IMR-90 (cell line): Measurements from ENCODE around the gene ARMH4. TPM values are rescaled to one million over a fixed set of nuclear protein-coding genes. Genes with fewer than 3 reads are reported as not detected.
A peak's percentile ranks its signal among the peaks of the same experiment; 100 is the strongest.

Source experiments
- ATAC-seq: fragments of 200-7000 bp; cut with Tn5 transposase; 2 replicates; pipeline ENCODE4 v1.9.1; 2020; ENCODE audit warnings: low read depth, mild to moderate bottlenecking, moderate library complexity
- BruUV-seq: library from RNA; stranded (reverse); fragments of 400-500 nt; replicated peaks from 2 replicates; lab custom pipeline; 2021; lab: Mats Ljungman, UMichigan
- CTCF ChIA-PET: fragments of 300-600 bp; formaldehyde crosslinking; extraction: SDS; loops from one replicate; lab custom pipeline; 2021; ENCODE audit warnings: antibody characterized with exemption; lab: Yijun Ruan, JAX
- POLR2A ChIA-PET: fragments of 300-600 bp; sonication (Branson Sonifier 250); formaldehyde crosslinking; loops from one replicate; lab custom pipeline; 2022; ENCODE audit warnings: antibody characterized with exemption; ENCODE audit not compliant: unreplicated experiment; lab: Charles Lee
- DNase-seq: peaks from one replicate; pipeline ENCODE4 v3.0.0; 2013
- H2AFZ ChIP-seq: replicated peaks from 2 replicates; pipeline ENCODE3; 2013; ENCODE audit warnings: low read length, mild to moderate bottlenecking; ENCODE audit not compliant: poor library complexity
- H2AK5ac ChIP-seq: 2 replicates; pipeline ENCODE4 v1.6.1; 2013; ENCODE audit warnings: low read depth, low read length, inconsistent platforms
- H2AK9ac ChIP-seq: replicated peaks from 2 replicates; pipeline ENCODE3; 2013; ENCODE audit warnings: mild to moderate bottlenecking, low read depth, low read length, moderate library complexity; ENCODE audit not compliant: poor library complexity
- H2BK120ac ChIP-seq: 2 replicates; pipeline ENCODE4 v1.6.1; 2013; ENCODE audit warnings: low read depth, low read length, inconsistent platforms
- H2BK15ac ChIP-seq: 3 replicates; pipeline ENCODE4 v1.6.1; 2013; ENCODE audit warnings: low read depth, low read length, inconsistent platforms
- H2BK20ac ChIP-seq: 2 replicates; pipeline ENCODE4 v1.6.1; 2013; ENCODE audit warnings: low read depth, mild to moderate bottlenecking, inconsistent platforms, low read length, moderate library complexity
- H2BK5ac ChIP-seq: 2 replicates; pipeline ENCODE4 v1.6.1; 2013; ENCODE audit warnings: mild to moderate bottlenecking, low read depth, low read length, inconsistent platforms; ENCODE audit not compliant: poor library complexity, severe bottlenecking
- H3K14ac ChIP-seq: replicated peaks from 2 replicates; pipeline ENCODE4 v1.6.1; 2013; ENCODE audit warnings: low read depth, low read length, inconsistent platforms
- H3K18ac ChIP-seq: 2 replicates; pipeline ENCODE4 v1.6.1; 2013; ENCODE audit warnings: low read depth, low read length, control low read depth
- H3K23ac ChIP-seq: 2 replicates; pipeline ENCODE4 v1.6.1; 2013; ENCODE audit warnings: low read depth, low read length, inconsistent platforms
- H3K27ac ChIP-seq: 2 replicates; pipeline ENCODE4 v1.5.1; 2013; ENCODE audit warnings: mild to moderate bottlenecking, control low read depth, low read length; ENCODE audit not compliant: insufficient read depth
- H3K27me3 ChIP-seq: 2 replicates; pipeline ENCODE4 v1.6.1; 2013; ENCODE audit warnings: low read length; ENCODE audit not compliant: control insufficient read depth, insufficient read depth
- H3K36me3 ChIP-seq: 2 replicates; pipeline ENCODE4 v1.6.1; 2013; ENCODE audit warnings: low read length, mixed read lengths; ENCODE audit not compliant: control insufficient read depth, insufficient read depth
- H3K4ac ChIP-seq: 2 replicates; pipeline ENCODE4 v1.6.1; 2013; ENCODE audit warnings: low read depth, low read length, inconsistent platforms
- H3K4me1 ChIP-seq: 2 replicates; pipeline ENCODE4 v1.6.1; 2013; ENCODE audit warnings: low read length, mixed read lengths; ENCODE audit not compliant: control insufficient read depth, insufficient read depth
- H3K4me2 ChIP-seq: 2 replicates; pipeline ENCODE4 v1.6.1; 2013; ENCODE audit warnings: low read depth, mild to moderate bottlenecking, control low read depth, low read length, moderate library complexity
- H3K4me3 ChIP-seq: 2 replicates; pipeline ENCODE4 v1.5.1; 2013; ENCODE audit warnings: low read depth, mild to moderate bottlenecking, control low read depth, low read length, moderate library complexity; ENCODE audit not compliant: insufficient read depth
- H3K56ac ChIP-seq: 2 replicates; pipeline ENCODE4 v1.6.1; 2013; ENCODE audit warnings: low read length, inconsistent platforms; ENCODE audit not compliant: insufficient read depth; ENCODE audit errors: extremely low read depth
- H3K79me1 ChIP-seq, 2 experiments: 2 replicates each; pipeline ENCODE4 v1.6.1; 2013; ENCODE audit warnings: low read length in 2 of 2, inconsistent platforms in 1 of 2, low read depth in 1 of 2
- H3K9ac ChIP-seq: 2 replicates; pipeline ENCODE4 v1.6.1; 2013; ENCODE audit warnings: low read depth, low read length, control low read depth
- H3K9me1 ChIP-seq: 2 replicates; pipeline ENCODE4 v1.6.1; 2013; ENCODE audit warnings: low read length, inconsistent platforms; ENCODE audit not compliant: insufficient read depth
- H3K9me3 ChIP-seq: 2 replicates; pipeline ENCODE4 v1.6.1; 2013; ENCODE audit warnings: low read length; ENCODE audit not compliant: control insufficient read depth, insufficient read depth
- H4K20me1 ChIP-seq: 2 replicates; pipeline ENCODE4 v1.6.1; 2013; ENCODE audit warnings: low read length, inconsistent platforms; ENCODE audit not compliant: insufficient read depth
- H4K5ac ChIP-seq: 2 replicates; pipeline ENCODE4 v1.6.1; 2013; ENCODE audit warnings: mild to moderate bottlenecking, low read depth, low read length, control low read depth
- H4K8ac ChIP-seq, 2 experiments: 2 replicates each; pipeline ENCODE4 v1.6.1; 2013; ENCODE audit warnings: low read depth in 2 of 2, low read length in 2 of 2, control low read depth in 1 of 2, inconsistent platforms in 1 of 2
- H4K91ac ChIP-seq: 2 replicates; pipeline ENCODE4 v1.6.1; 2013; ENCODE audit warnings: low read depth, low read length, inconsistent platforms; ENCODE audit not compliant: insufficient read depth
- BHLHE40 ChIP-seq: fragments of 150-350 bp; IDR thresholded peaks from 2 replicates; pipeline ENCODE4 v1.6.1; 2016; ENCODE audit warnings: mild to moderate bottlenecking, low read depth, low read length
- CHD1 ChIP-seq: IDR thresholded peaks from 2 replicates; pipeline ENCODE4 v1.6.1; 2012; ENCODE audit warnings: low read depth, low read length, improper control_type of control experiment
- FOS ChIP-seq: fragments of 150-350 bp; IDR thresholded peaks from 2 replicates; pipeline ENCODE4 v1.6.1; 2016; ENCODE audit warnings: low read depth, low read length
- MAFK ChIP-seq: IDR thresholded peaks from 2 replicates; pipeline ENCODE4 v1.6.1; 2012; ENCODE audit warnings: low read depth, low read length, improper control_type of control experiment
- MAZ ChIP-seq: IDR thresholded peaks from 2 replicates; pipeline ENCODE4 v1.6.1; 2012; ENCODE audit warnings: low read depth, mild to moderate bottlenecking, low read length, improper control_type of control experiment, moderate library complexity, borderline replicate concordance
- MXI1 ChIP-seq: IDR thresholded peaks from 2 replicates; pipeline ENCODE4 v1.6.1; 2012; ENCODE audit warnings: low read depth, mild to moderate bottlenecking, low read length, moderate library complexity, borderline replicate concordance
- NFE2L2 ChIP-seq: fragments of 150-350 bp; IDR thresholded peaks from 2 replicates; pipeline ENCODE4 v1.6.1; 2016; ENCODE audit warnings: low read depth, mild to moderate bottlenecking, low read length
- POLR2A ChIP-seq: IDR thresholded peaks from 2 replicates; pipeline ENCODE4 v1.6.1; 2012; ENCODE audit warnings: mild to moderate bottlenecking, low read depth, low read length
- RAD21 ChIP-seq: IDR thresholded peaks from 2 replicates; pipeline ENCODE4 v1.6.1; 2012; ENCODE audit warnings: low read length, improper control_type of control experiment
- RCOR1 ChIP-seq: IDR thresholded peaks from 2 replicates; pipeline ENCODE4 v1.6.1; 2012; ENCODE audit warnings: mild to moderate bottlenecking, low read length, improper control_type of control experiment; ENCODE audit not compliant: insufficient replicate concordance
- RFX5 ChIP-seq: IDR thresholded peaks from 2 replicates; pipeline ENCODE4 v1.8.0; 2012; ENCODE audit warnings: low read depth, mild to moderate bottlenecking, low read length, moderate library complexity
- SMC3 ChIP-seq: fragments of 150-350 bp; IDR thresholded peaks from 2 replicates; pipeline ENCODE4 v1.6.1; 2016; ENCODE audit warnings: low read depth, mild to moderate bottlenecking, antibody characterized with exemption, low read length, moderate library complexity
- WGBS, 2 experiments: methylation state at CpG; one replicate each; pipeline versions ENCODE4 v1.1.5 to v1.1.7; 2013; ENCODE audit warnings: missing lambda C conversion rate in 2 of 2; ENCODE audit not compliant: insufficient read length in 1 of 2; ENCODE audit errors: extremely low coverage in 2 of 2; 5-methylcytosine and 5-hydroxymethylcytosine counted together
- dilution Hi-C: fragments of 300-500 bp; cut with HindIII; formaldehyde crosslinking; loops from one replicate; pipeline ENCODE4 v1.14.3; 2018; ENCODE audit warnings: low sequenced_read_pairs; ENCODE audit not compliant: unreplicated experiment
- in situ Hi-C: fragments of 300-500 bp; cut with MboI; formaldehyde crosslinking; loops from 3 replicates; pipeline ENCODE4 v1.14.3; 2019; ENCODE audit warnings: low sequenced_read_pairs, inconsistent platforms, mixed read lengths
- intact Hi-C: fragments of 100-400 bp; cut with micrococcal nuclease; formaldehyde crosslinking; loops from 2 replicates; pipeline ENCODE4 v1.10.0; 2022
- polyA plus RNA-seq, 3 experiments: library from polyadenylated mRNA; depleted of rRNA; stranded (reverse); fragments of >200 nt; gene quantifications; 2 replicates each; pipeline ENCODE4 v1.2.3, GENCODE V29; 2012; ENCODE audit warnings: low replicate concordance in 1 of 3
- total RNA-seq: library from RNA; depleted of rRNA; stranded (reverse); fragments of >200 nt; gene quantifications from 2 replicates; pipeline ENCODE4 v1.2.3, GENCODE V29; 2012
- TF ChIP-seq, protein P1 (sequence below): fragments of 150-350 bp; IDR thresholded peaks from 2 replicates; pipeline ENCODE4 v1.6.1; 2017; ENCODE audit warnings: mild to moderate bottlenecking, antibody characterized with exemption, low read length, low read depth
- TF ChIP-seq, protein P2 (sequence below): fragments of 150-350 bp; IDR thresholded peaks from 2 replicates; pipeline ENCODE4 v1.6.1; 2016; ENCODE audit warnings: low read depth, mild to moderate bottlenecking, low read length, moderate library complexity, borderline replicate concordance

ARMH4 gene
- total and polyA plus RNA-seq, 2 of the 4 experiments (the other 2 are of a cell fraction) = 4.6 to 5.6 TPM

DNA sequence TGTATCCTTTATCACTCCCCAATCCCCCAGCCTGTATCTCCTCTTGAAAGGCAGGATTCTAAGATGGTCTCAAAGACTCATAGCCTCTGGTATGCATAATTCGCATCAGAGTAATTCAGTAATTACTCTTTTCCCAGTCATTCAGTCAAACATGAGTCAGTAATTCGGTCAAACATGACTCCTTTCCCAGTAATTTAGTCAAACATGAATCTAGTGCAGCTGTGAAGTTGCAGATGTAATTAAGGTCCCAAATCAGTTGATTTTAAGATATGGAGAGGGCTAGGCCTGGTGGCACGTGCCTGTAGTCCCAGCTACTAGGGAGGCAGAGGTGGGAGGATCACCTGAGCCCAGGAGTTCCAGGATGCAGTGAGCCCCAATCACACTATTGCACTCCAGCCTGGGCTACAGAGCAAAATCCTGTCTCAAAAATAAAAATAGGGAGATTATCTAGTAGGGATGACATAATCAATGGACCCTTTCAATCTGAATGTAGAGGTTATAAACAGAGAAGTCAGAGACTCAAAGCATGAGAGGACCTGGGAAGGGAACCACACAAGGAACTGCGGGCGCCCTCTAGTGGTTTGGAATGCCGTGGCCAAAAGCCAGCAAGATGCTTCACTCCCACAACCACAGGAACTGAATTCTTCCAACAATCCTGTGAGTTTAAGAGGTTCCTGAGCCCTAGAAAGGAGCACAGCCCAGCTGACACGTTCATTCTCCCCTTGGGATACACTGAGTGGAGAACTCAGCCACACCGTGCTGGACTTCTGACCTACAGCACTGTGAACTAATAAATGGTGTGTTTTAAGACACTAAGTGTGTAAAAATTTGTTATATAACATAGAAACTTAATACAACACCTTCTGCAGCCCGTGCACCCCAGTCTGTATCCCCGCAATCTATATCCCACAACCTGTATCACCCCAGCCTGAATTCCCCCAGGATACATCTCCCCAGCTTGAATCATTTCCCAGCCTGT lies 14.3 kb upstream of the ARMH4 start:
- no peaks in the 10 kb centered on the region for H3K9me3 ChIP-seq
- dilution Hi-C loops = no loop called here
- no peaks in the 10 kb centered on the region for H3K36me3 ChIP-seq
- TF ChIP-seq MAZ = no peak
- no peak for TF ChIP-seq NFE2L2
- TF ChIP-seq CHD1 = no peak
- no peak for TF ChIP-seq BHLHE40
- TF ChIP-seq MAFK = no peak
- TF ChIP-seq RAD21 = peak; percentile 66
- TF ChIP-seq, protein P1, sequence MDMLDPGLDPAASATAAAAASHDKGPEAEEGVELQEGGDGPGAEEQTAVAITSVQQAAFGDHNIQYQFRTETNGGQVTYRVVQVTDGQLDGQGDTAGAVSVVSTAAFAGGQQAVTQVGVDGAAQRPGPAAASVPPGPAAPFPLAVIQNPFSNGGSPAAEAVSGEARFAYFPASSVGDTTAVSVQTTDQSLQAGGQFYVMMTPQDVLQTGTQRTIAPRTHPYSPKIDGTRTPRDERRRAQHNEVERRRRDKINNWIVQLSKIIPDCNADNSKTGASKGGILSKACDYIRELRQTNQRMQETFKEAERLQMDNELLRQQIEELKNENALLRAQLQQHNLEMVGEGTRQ = no peak
- TF ChIP-seq RFX5 = no peak
- no peak for TF ChIP-seq MXI1
- TF ChIP-seq POLR2A = no peak
- TF ChIP-seq FOS = no peak
- TF ChIP-seq SMC3 = peak; percentile 62
- TF ChIP-seq, protein P2, sequence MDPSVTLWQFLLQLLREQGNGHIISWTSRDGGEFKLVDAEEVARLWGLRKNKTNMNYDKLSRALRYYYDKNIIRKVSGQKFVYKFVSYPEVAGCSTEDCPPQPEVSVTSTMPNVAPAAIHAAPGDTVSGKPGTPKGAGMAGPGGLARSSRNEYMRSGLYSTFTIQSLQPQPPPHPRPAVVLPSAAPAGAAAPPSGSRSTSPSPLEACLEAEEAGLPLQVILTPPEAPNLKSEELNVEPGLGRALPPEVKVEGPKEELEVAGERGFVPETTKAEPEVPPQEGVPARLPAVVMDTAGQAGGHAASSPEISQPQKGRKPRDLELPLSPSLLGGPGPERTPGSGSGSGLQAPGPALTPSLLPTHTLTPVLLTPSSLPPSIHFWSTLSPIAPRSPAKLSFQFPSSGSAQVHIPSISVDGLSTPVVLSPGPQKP = no peak
- TF ChIP-seq RCOR1 = no peak

More for the DNA sequence above, 14.3 kb upstream of the ARMH4 start:
- BruUV-seq = no TSS peak
- Histone ChIP-seq H2AFZ (peak overlapping the region; percentile 52), H3K79me1 (no peaks in the 10 kb centered on the region), H4K5ac (no peak overlapping the region), H4K91ac (no peak overlapping the region), H2BK5ac (no peak overlapping the region), H3K56ac (no peak overlapping the region), H3K9ac (no peak overlapping the region), H3K9me1 (no peaks in the 10 kb centered on the region), H3K4me2 (no peak overlapping the region), H3K18ac (no peak overlapping the region), H2AK5ac (peak overlapping the region; percentile 6; the same call in 1 of the 2 replicates), H3K14ac (no peak overlapping the region; the same call in 1 of the 2 replicates), H2BK120ac (no peak overlapping the region), H3K27me3 (peaks cover 6% of the 10 kb centered on the region), H2BK15ac (no peak overlapping the region), H4K8ac (no peak overlapping the region), H4K20me1 (no peaks in the 10 kb centered on the region), H3K4me3 (no peak overlapping the region), H3K27ac (no peak overlapping the region), H3K23ac (no peak overlapping the region), H2AK9ac (no peak overlapping the region), H3K4ac (no peak overlapping the region), H2BK20ac (no peak overlapping the region), H3K4me1 (no peaks in the 10 kb centered on the region)
- intact Hi-C loops (loop anchor here (1.0 kb wide), 2 partner anchors 58 to 62 kb away; no protein-coding TSS in a partner anchor), in situ Hi-C loops (no loop called here)
- CTCF ChIA-PET = interaction anchor here (0.9 to 1.1 kb wide), 2 partner anchors 33 to 57 kb away, joined by 4 to 6 read pairs; no protein-coding TSS in a partner anchor
- POLR2A ChIA-PET = no interaction called here
- WGBS, 2 experiments = 80% methylated on average over 1 of the region's 10 CpGs; no CpG with 5 or more reads in 1 of the 2 experiments
- ATAC-seq (peak; percentile 78), DNase-seq (peak; percentile 78)
